Measurements from ENCODE around the gene NEK6. TPM values are rescaled to one million over a fixed set of nuclear protein-coding genes. Genes with fewer than 3 reads are reported as not detected.

NEK6 gene
- total RNA-seq, 1 donor from 2014 or later: 125 TPM

DNA sequence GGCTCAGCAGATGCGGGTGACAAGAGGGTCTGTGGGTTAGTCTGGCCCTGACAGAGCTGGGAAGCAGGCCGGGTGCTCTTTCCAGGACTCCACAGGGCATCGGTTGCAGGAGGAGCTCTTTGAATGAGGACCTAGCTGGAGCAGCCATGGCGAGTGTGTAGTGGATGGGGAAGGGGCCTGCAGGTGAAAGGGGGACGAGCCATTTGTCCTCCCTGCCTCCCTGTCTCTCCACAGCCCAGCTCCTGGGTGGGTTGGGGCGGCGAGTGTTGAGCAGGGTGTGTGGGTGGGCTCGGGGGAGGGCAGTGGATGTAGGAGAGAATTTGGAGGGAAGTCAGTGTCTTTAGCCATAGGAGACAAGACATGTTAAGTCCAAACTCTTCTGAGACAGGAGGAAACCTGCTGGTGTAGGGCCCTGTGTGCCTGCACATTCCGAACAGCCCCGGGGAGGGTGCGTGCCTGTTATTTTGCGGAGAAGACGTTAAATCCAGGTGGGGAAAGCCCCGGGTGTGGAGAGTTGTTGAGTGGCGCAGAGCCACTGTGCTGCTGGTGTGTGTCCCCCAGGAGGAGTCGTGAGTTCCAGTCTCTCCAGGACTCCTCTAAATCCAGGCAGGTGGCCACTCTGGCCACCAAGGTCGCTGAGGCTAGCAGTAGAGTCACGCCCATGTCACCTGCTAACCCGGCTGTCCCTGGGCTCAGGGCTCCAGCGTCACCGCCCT, 83.9 kb downstream of the NEK6 start:
- Histone ChIP-seq H3K4me1 (peaks cover 20% of the 10 kb centered on the region), H3K9me3 (no peaks in the 10 kb centered on the region), H3K27ac (no peak overlapping the region), H3K4me3 (no peak overlapping the region), H3K36me3 (peaks cover 96% of the 10 kb centered on the region), H3K27me3 (ENCODE audit: low read depth) (no peaks in the 10 kb centered on the region)
- intact Hi-C loops (cut with DNase I): no loop called here
- DNase-seq (peak; percentile 37), ATAC-seq (no peak)
- TF ChIP-seq, protein P1, sequence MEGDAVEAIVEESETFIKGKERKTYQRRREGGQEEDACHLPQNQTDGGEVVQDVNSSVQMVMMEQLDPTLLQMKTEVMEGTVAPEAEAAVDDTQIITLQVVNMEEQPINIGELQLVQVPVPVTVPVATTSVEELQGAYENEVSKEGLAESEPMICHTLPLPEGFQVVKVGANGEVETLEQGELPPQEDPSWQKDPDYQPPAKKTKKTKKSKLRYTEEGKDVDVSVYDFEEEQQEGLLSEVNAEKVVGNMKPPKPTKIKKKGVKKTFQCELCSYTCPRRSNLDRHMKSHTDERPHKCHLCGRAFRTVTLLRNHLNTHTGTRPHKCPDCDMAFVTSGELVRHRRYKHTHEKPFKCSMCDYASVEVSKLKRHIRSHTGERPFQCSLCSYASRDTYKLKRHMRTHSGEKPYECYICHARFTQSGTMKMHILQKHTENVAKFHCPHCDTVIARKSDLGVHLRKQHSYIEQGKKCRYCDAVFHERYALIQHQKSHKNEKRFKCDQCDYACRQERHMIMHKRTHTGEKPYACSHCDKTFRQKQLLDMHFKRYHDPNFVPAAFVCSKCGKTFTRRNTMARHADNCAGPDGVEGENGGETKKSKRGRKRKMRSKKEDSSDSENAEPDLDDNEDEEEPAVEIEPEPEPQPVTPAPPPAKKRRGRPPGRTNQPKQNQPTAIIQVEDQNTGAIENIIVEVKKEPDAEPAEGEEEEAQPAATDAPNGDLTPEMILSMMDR (IDR thresholded peaks at IDR 0.05): no peak

GRCh38 chr9:124342402-124342775, 84.6 kb downstream of the NEK6 start:
- Histone ChIP-seq H3K4me1 (peaks cover 20% of the 10 kb centered on the region), H3K36me3 (peaks cover 96% of the 10 kb centered on the region), H3K27ac (peak overlapping the region; percentile 51), H3K4me3 (no peak overlapping the region), H3K9me3 (no peaks in the 10 kb centered on the region), H3K27me3 (ENCODE audit: low read depth) (no peaks in the 10 kb centered on the region)
- TF ChIP-seq, protein P1 (IDR thresholded peaks at IDR 0.05): no peak
- ATAC-seq (peak; percentile 23 to 53), DNase-seq (peak; percentile 64)
- intact Hi-C loops (cut with DNase I): no loop called here

DNA sequence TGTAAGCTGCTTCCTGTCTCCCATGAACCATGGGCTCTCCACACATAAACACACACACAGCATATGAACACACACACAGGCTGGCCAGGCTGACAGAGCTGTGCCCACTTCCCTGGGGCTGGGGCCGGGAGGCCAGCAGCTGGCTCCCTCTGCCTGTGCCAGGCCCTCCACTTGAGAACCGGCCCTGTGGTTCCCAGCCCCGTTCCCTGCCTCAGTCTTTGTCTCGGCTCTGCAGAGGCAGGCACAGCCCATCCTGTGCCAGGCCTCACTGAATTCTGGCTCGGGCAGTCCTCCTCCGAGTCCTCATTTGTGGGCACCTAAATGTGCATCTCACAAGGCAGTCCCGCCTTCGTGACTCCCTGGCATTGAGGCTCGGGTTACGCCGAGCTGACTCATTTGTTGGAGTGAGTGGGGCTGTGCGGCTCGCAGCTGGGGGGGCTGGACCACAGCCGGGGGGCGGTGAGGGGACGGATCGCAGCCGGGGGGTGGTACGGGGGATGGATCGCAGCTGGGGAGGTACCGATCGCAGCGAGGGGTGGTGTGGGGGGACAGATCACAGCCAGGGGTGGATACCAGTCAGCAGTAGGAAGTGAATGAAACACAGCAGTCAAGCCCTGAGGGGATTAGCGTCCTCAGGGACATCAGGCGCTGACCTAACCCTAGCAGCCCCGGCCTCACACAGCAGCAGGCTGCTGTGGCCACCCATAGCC, 85.2 kb downstream of the NEK6 start:
- intact Hi-C loops (cut with DNase I): no loop called here
- Histone ChIP-seq H3K27ac (peak overlapping the region; percentile 51), H3K9me3 (no peaks in the 10 kb centered on the region), H3K27me3 (ENCODE audit: low read depth) (no peaks in the 10 kb centered on the region), H3K4me3 (no peak overlapping the region), H3K36me3 (peaks cover 96% of the 10 kb centered on the region), H3K4me1 (peaks cover 20% of the 10 kb centered on the region)
- ATAC-seq (peak; percentile 35 to 54), DNase-seq (peak; percentile 54)
- TF ChIP-seq, protein P1 (IDR thresholded peaks at IDR 0.05): no peak

DNA sequence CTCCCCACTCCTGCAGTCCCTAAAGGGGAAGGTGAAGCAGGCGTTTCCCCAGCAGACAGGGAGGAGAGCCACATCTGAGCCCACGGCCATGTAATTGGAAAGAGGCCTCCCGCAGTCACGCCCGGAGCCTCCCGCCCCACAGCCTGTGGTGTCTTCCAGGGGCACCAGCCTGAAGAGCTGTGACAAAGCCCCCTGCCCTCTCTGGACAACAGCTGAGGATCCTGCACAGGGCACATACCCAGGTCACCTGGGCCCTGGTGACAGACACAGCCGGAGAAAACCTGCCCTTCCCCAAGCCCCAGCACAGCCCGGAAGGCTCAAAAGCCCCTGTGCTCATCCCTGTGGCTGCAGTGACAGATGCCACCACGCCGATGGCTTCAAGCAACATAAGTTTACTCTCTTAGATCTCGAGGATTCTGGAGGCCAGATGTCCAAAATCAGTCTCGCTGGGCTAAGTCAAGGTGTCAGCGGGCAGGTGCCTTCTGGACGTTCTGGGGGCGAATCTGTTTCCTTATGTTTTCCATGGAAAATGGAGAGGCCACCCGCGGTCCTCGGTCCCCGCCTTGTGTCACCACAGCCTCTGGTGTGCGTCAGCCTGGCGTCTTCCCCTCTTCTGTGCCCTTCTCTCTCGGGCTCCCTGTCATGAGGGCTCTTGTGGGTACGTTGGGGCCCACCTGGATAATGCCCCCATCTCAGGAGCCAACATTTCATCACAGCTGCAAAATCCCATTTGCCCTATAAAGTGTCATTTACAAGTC, 86.0 kb downstream of the NEK6 start:
- Histone ChIP-seq H3K4me1 (peaks cover 20% of the 10 kb centered on the region), H3K9me3 (no peaks in the 10 kb centered on the region), H3K4me3 (no peak overlapping the region), H3K36me3 (peaks cover 96% of the 10 kb centered on the region), H3K27ac (peak overlapping the region; percentile 18), H3K27me3 (ENCODE audit: low read depth) (no peaks in the 10 kb centered on the region)
- DNase-seq: peak; percentile 43
- intact Hi-C loops (cut with DNase I): no loop called here
- TF ChIP-seq, protein P1 (IDR thresholded peaks at IDR 0.05): no peak
- no peak for ATAC-seq

DNA sequence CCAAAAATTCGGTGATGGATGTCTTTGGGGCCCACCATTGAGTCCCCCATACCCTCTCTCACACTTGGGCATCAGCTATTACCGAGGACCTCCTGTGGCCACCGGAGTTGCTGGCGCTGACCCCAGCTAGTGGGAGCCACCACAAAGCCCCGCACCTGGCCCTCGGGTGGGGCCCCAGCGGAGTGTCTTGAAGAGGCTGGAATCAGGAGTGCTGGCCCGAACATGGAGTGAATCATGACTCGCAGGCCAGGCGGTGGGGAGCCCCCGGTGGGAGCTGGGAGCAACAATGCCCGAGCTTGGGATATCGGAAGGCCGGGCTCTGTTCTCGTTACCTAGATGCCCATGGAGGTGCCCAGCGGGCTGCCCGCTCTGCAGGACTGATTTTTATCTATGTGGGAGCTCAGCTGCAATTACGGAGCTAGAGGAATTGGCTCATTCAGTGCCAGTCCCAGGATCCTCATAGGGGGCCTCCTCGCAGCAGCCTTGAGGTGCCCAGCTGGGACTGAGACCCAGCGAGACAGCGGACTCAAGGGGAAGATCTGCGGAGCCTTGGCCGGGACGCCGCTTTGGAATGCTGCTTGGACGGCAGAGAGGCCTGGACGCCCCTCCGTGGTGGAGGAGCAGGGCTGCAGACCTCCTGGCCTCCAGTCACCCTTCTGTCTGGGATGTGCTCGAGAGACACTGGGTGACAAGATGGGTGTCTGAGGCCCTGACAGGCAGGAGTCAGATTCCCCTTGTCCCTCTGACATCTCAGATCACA, 86.7 kb downstream of the NEK6 start:
- TF ChIP-seq, protein P1 (IDR thresholded peaks at IDR 0.05): no peak
- no peaks in the 10 kb centered on the region for H3K9me3 ChIP-seq
- intact Hi-C loops (cut with DNase I): no loop called here
- H3K4me1 ChIP-seq: peaks cover 20% of the 10 kb centered on the region
- no peak overlapping the region for H3K27ac ChIP-seq
- H3K4me3 ChIP-seq: no peak overlapping the region
- DNase-seq: peak; percentile 38
- peaks cover 96% of the 10 kb centered on the region for H3K36me3 ChIP-seq
- H3K27me3 ChIP-seq (ENCODE audit: low read depth): no peaks in the 10 kb centered on the region
- ATAC-seq: no peak

Data from lower lobe of right lung (tissue), 2 donors.